Neural cell (in vitro differentiated cells): ENCODE data around the gene ADK.

Experiments
- CTCF ChIP-seq: fragments of 450-650 bp; IDR thresholded peaks from 2 replicates; pipeline ENCODE4 v1.5.1; 2014; ENCODE audit warnings: antibody characterized with exemption, mild to moderate bottlenecking, moderate library complexity; ENCODE audit not compliant: poor library complexity, severe bottlenecking
- EP300 ChIP-seq: fragments of 450-650 bp; conservative IDR thresholded peaks from 2 replicates; pipeline ENCODE4 v1.6.1; 2014; ENCODE audit warnings: antibody characterized with exemption, mild to moderate bottlenecking, moderate library complexity; ENCODE audit not compliant: poor library complexity, severe bottlenecking
- EZH2 ChIP-seq: fragments of 200-600, 300-800 bp; shearing (Covaris generic), sonication (generic); IDR thresholded peaks from 2 replicates; pipeline ENCODE4 v1.6.1; 2014; ENCODE audit warnings: antibody characterized with exemption, low read length, borderline replicate concordance, mild to moderate bottlenecking; ENCODE audit not compliant: insufficient read depth, poor library complexity, severe bottlenecking
- MXI1 ChIP-seq: fragments of 450-650 bp; conservative IDR thresholded peaks from 2 replicates; pipeline ENCODE4 v1.6.1; 2014; ENCODE audit warnings: antibody characterized with exemption, mild to moderate bottlenecking; ENCODE audit not compliant: poor library complexity, severe bottlenecking
- POLR2AphosphoS5 ChIP-seq: IDR thresholded peaks from 2 replicates; pipeline ENCODE4 v1.6.1; 2012
- RAD21 ChIP-seq: fragments of 450-650 bp; conservative IDR thresholded peaks from 2 replicates; pipeline ENCODE4 v1.6.1; 2014; ENCODE audit warnings: antibody characterized with exemption, mild to moderate bottlenecking, moderate library complexity
- TAF1 ChIP-seq: IDR thresholded peaks from 2 replicates; pipeline ENCODE4 v1.6.1; 2012; ENCODE audit warnings: low read depth

DNA sequence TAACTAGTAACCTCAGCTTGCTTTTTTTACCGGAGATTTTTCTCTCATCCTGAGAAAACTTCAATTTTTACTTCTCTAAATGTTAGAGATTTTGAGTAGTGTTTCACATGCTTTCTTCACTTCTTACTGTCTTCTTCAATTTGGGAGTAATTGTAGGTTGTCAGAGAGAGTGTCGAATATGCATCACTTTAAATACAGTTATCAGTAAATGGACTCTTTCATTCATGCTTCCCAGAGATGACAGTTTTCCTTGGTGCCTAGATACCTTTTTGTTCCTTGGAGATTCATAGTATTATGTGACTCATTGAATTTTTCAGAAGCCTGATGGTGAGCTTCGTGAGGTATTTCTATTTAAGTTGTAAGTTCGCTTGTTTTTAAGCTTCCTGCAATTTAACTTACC lies 169.7 kb downstream of the ADK start:
- no peak for TF ChIP-seq CTCF
- TF ChIP-seq EZH2 = no peak
- no peak for TF ChIP-seq TAF1
- TF ChIP-seq MXI1 = no peak
- no peak for TF ChIP-seq RAD21
- TF ChIP-seq POLR2AphosphoS5 = peak; percentile 65
- peak; percentile 78 for TF ChIP-seq EP300
